ENCODE data around the gene NTRK1. TPM values are rescaled to one million over a fixed set of nuclear protein-coding genes. Genes with fewer than 3 reads are reported as not detected.

The NTRK1 gene
- total and polyA plus RNA-seq, 2 donors (not counting 1 experiment from before 2014, with no cell fraction given): not detected

GRCh38 chr1:156910309-156910782 is 49.7 kb downstream of the NTRK1 start:
- no peaks in the 10 kb centered on the region for H3K9me3 Mint-ChIP-seq (ENCODE audit: insufficient read depth)
- peaks cover 39% of the 10 kb centered on the region for H3K27me3 Mint-ChIP-seq
- no peak overlapping the region for H2AFZ ChIP-seq (ENCODE audit: insufficient read depth, low read depth, low read length, poor library complexity, severe bottlenecking)
- DNase-seq (peak; percentile 58), ATAC-seq (ENCODE audit: low read depth) (peak; percentile 41)
- TF ChIP-seq EZH2 (IDR thresholded peaks at IDR 0.05; ENCODE audit: borderline replicate concordance, insufficient read depth, low read depth, low read length, poor library complexity, severe bottlenecking) (no peak), CTCF (IDR thresholded peaks at IDR 0.05) (peak; percentile 75)
- H3K9ac ChIP-seq (ENCODE audit: low read length): no peak overlapping the region
- no peak overlapping the region for H3K4me2 ChIP-seq (replicated peaks; ENCODE audit: low read depth, low read length, poor library complexity, severe bottlenecking)
- H3K36me3 ChIP-seq (replicated peaks in 1 of 2; ENCODE audit: control extremely low read depth in 1 of 2, control insufficient read depth in 1 of 2, extremely low read depth in 1 of 2, insufficient read depth in 2 of 2, low read length in 1 of 2): no peaks in the 10 kb centered on the region
- no peaks in the 10 kb centered on the region for H3K79me2 ChIP-seq (ENCODE audit: control insufficient read depth, insufficient read depth, low read length)
- H3K27me3 ChIP-seq (replicated peaks in 1 of 4; ENCODE audit: control extremely low read depth in 1 of 4, control insufficient read depth in 3 of 4, insufficient read depth in 4 of 4, low read length in 3 of 4): peaks cover 0 to 21% (median 3%) of the 10 kb centered on the region in 4 experiments
- H3K4me3 Mint-ChIP-seq: no peak overlapping the region
- H4K20me1 ChIP-seq (ENCODE audit: control insufficient read depth, insufficient read depth, low read length, poor library complexity, severe bottlenecking): no peaks in the 10 kb centered on the region
- no peak overlapping the region for H3K27ac ChIP-seq (ENCODE audit: low read length in 2 of 2)
- intact Hi-C loops (cut with micrococcal nuclease): loop anchor here (5.0 kb wide), 1 partner anchor 247 kb away; no protein-coding TSS in a partner anchor
- WGBS (ENCODE audit: insufficient coverage): 79% methylated on average over 8 of the region's 18 CpGs
- H3K4me1 Mint-ChIP-seq: peaks cover 2% of the 10 kb centered on the region
- H3K9me3 ChIP-seq (ENCODE audit: control extremely low read depth in 1 of 3, control insufficient read depth in 2 of 3, insufficient read depth in 1 of 3, low read length in 2 of 3): peaks cover 0 to 11% (median 0%) of the 10 kb centered on the region in 3 donors
- POLR2A ChIA-PET: no interaction called here
- H3K4me3 ChIP-seq (ENCODE audit: control extremely low read depth in 1 of 5, extremely low read depth in 1 of 5, insufficient read depth in 1 of 5, low read depth in 2 of 5, low read length in 4 of 5): no peak overlapping the region
- H3K4me1 ChIP-seq (ENCODE audit: control insufficient read depth in 2 of 2, insufficient read depth in 2 of 2, low read length in 2 of 2): no peaks in the 10 kb centered on the region
- H3K27ac Mint-ChIP-seq: no peak overlapping the region
- CTCF ChIA-PET: interaction anchor here (1.3 kb wide), 1 partner anchor 9 kb away, joined by 3 read pairs; no protein-coding TSS in a partner anchor

GRCh38 chr1:156911577-156912298 is 51.1 kb downstream of the NTRK1 start:
- Mint-ChIP-seq H3K27ac (no peak overlapping the region), H3K4me1 (peaks cover 2% of the 10 kb centered on the region), H3K9me3 (ENCODE audit: insufficient read depth) (no peaks in the 10 kb centered on the region), H3K27me3 (peaks cover 36% of the 10 kb centered on the region), H3K4me3 (no peak overlapping the region)
- H3K27me3 ChIP-seq (replicated peaks in 1 of 4; ENCODE audit: control extremely low read depth in 1 of 4, control insufficient read depth in 3 of 4, insufficient read depth in 4 of 4, low read length in 3 of 4): peaks cover 0 to 25% (median 3%) of the 10 kb centered on the region in 4 experiments
- POLR2A ChIA-PET: no interaction called here
- no peak overlapping the region for H3K27ac ChIP-seq (ENCODE audit: low read length in 2 of 2)
- H3K36me3 ChIP-seq (replicated peaks in 1 of 2; ENCODE audit: control extremely low read depth in 1 of 2, control insufficient read depth in 1 of 2, extremely low read depth in 1 of 2, insufficient read depth in 2 of 2, low read length in 1 of 2): no peaks in the 10 kb centered on the region
- H2AFZ ChIP-seq (ENCODE audit: insufficient read depth, low read depth, low read length, poor library complexity, severe bottlenecking): no peak overlapping the region
- no peaks in the 10 kb centered on the region for H3K79me2 ChIP-seq (ENCODE audit: control insufficient read depth, insufficient read depth, low read length)
- TF ChIP-seq EZH2 (IDR thresholded peaks at IDR 0.05; ENCODE audit: borderline replicate concordance, insufficient read depth, low read depth, low read length, poor library complexity, severe bottlenecking) (no peak), CTCF (IDR thresholded peaks at IDR 0.05) (no peak)
- no peaks in the 10 kb centered on the region for H3K4me1 ChIP-seq (ENCODE audit: control insufficient read depth in 2 of 2, insufficient read depth in 2 of 2, low read length in 2 of 2)
- H3K9me3 ChIP-seq (ENCODE audit: control extremely low read depth in 1 of 3, control insufficient read depth in 2 of 3, insufficient read depth in 1 of 3, low read length in 2 of 3): peaks cover 0 to 3% (median 0%) of the 10 kb centered on the region in 3 donors
- CTCF ChIA-PET: interaction anchor here (1.3 to 1.4 kb wide), 2 partner anchors 10 to 11 kb away, joined by 3 to 4 read pairs; no protein-coding TSS in a partner anchor
- H4K20me1 ChIP-seq (ENCODE audit: control insufficient read depth, insufficient read depth, low read length, poor library complexity, severe bottlenecking): no peaks in the 10 kb centered on the region
- no peak overlapping the region for H3K4me2 ChIP-seq (replicated peaks; ENCODE audit: low read depth, low read length, poor library complexity, severe bottlenecking)
- DNase-seq: no peak
- H3K4me3 ChIP-seq (ENCODE audit: control extremely low read depth in 1 of 5, extremely low read depth in 1 of 5, insufficient read depth in 1 of 5, low read depth in 2 of 5, low read length in 4 of 5): no peak overlapping the region
- 86% methylated on average over 2 of the region's 6 CpGs for WGBS (ENCODE audit: insufficient coverage)
- intact Hi-C loops (cut with micrococcal nuclease): loop anchor here (5.0 kb wide), 1 partner anchor 246 kb away; no protein-coding TSS in a partner anchor
- H3K9ac ChIP-seq (ENCODE audit: low read length): no peak overlapping the region
- ATAC-seq (ENCODE audit: low read depth): no peak

Data from B cell (primary cell).